ENCODE measurements around the gene DOCK4.
"Not testable (repeated sequence)": the region's sequence is repeated elsewhere in the genome, so short reads cannot be mapped to it uniquely, and the experiment has no call there.

Gene DOCK4

DNA sequence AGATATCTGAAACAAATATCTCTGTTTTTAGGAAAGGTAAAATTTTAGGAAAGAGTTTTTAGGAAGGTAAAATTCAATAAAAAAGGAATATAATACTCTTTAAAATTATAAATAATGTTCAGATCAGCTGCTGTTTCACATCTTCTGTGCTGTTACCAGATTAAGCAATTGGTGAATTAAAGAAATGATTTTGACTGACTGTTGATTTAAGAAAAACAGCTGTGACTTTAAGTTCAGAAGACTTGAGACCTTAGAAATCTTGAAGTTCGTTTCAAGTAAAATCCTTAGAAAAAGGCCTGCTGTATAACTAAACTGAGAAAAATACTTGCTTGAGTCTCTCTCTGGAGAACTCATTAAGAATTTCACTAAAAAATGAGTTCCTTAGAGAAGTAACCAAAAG is 250.6 kb downstream of the DOCK4 start:
- no peak for DNase-seq (ENCODE audit: low read depth in 3 of 3)

DNA sequence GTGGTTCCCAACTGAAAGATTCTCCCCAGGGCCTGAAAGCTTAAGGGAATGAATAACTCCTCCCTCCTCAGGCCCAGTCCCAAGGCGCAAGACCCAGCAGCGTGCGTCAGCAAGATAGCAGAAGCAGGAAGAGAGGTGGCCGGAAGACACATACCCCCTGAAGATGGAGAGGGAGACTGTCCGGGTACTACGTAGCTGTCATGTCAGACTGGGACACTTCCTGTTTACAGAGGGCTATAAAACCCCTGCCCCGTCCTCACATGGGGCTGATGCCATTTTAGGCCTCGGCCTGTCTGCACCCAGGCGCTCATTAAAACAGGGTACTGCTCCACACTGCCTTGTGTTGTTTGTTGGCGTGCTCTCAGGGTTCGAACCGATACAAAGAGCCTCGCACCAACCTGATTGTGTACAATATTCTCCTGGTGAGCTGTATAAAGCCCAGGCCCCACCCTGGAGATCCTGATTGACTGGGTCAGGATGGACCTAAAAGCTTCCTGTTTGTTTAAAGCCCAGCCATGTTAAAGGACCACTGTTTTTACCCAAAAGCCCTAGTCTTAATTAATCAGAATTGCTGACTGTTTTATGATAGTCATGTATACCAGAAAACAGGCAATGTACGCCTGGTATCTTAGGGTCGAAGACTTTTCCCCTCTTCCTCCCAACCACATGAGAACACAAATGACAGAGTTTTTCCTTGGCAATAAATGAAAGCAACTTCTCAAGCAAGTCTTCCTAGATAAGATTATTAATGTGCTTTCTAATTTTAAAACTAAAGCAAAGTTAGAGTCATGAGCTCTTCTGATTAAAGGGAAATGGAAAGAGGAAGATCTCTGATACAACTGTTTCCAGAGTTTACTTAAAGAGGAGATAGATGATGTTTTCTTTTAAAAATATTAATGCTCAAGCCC is 251.5 kb downstream of the DOCK4 start:
- no peak for DNase-seq (ENCODE audit: low read depth in 3 of 3)

DNA sequence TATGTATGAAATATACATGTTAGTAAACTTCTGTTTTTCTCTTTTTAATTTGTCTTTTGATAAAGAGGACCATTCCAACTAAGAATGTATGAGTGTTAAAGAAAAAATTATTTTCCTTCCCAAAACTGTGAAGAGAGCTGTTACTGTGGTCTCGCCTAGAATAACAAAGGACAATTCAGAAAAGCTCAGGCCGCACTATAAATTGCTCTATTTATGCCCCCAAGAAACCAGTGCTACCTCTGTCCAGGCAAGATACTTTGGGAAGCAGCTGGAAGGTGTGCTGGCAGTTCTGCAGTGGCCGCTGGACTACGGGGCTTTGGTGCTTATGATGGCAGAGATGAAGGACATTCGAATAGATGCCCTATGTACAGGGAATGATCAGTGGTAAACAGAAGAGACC is 252.1 kb downstream of the DOCK4 start:
- DNase-seq (ENCODE audit: low read depth in 3 of 3), result no peak

DNA sequence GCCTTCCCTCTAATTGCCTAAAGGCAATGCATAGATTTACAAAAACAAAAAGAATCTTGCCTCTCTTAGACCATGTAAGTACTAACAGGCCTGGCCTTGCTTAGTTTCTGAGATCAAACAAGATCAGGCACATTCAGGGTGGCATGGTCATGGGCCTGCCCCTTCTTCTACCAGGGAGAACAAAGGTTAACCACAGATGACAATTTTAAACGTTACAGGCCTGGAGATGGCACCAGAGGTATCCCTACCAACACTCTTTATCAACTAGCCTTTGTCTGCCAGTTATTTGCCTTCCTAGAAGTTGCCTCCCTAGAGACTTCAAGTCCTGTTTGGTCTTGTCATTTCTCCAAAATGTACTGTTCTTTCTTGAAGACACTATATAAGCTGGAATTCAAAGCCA is 252.6 kb downstream of the DOCK4 start:
- DNase-seq (ENCODE audit: low read depth in 3 of 3), result no peak

DNA sequence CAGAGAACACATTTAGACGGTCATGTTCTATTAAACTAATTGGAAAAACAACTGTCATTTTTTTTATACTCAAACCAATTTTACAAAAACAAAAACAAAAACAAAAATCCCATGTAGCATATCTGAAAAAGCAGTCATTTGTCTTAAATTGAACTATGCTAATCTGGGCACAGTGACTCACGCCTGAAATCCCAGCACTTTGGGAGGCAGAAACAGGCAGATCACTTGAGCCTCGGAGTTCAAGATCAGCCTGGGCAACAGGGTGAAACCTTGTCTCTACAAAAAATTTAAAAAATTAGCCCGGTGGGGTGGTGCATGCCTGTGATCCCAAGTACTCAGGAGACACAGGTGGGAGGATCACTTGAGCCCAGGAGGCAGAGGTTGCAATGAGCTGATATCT is 253.4 kb downstream of the DOCK4 start:
- no peak for DNase-seq (ENCODE audit: low read depth in 3 of 3)

DNA sequence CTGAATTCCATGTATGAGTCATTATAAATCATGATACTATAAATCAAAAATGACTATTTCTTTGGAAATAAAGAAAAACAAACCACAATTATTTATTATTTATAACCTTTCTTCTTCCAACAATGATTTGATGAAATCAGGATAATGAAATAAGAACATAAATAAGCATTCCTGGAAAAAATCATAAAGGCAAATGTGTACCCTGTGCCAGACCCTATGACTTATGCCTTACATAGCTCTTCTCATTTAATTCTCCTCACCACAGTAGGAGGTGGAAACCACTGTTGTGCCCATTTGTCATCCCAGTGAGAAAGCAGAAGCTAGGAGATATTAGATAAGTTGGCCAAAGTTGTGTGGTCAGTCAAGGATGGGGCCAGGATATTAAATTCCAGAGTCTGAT is 255.1 kb downstream of the DOCK4 start:
- no peak for DNase-seq (ENCODE audit: low read depth in 3 of 3)

DNA sequence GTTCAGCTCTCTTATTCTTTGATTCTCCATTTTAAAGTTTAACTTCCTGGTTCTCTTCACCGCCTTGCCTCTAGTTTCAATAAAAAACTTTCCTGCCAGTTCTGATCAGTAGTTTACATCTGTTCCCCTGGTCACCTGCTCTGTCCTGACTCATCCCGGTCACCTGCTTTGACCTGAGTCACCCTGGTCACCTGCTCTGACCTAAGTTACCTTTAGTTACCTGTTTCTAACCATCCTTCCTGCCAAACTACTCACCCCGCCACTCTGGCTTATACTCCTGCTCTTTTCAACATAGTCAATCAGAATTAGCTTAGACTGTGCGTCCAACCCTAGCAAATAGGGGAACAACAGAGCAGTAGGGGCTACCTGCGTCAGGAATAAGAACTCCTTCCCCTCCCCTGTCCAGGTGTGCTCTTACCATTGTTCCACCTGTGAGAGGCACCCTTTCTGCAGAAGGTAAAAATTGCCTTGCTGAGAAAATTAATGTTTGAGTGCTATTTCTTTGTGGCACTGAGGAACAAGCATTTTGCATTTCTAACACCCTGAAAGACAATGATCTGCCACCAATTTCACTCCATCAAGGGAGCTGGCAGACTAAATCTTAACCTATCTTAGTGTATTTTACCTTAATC is 263.6 kb downstream of the DOCK4 start:
- DNase-seq (ENCODE audit: low read depth in 3 of 3), result no peak

DNA sequence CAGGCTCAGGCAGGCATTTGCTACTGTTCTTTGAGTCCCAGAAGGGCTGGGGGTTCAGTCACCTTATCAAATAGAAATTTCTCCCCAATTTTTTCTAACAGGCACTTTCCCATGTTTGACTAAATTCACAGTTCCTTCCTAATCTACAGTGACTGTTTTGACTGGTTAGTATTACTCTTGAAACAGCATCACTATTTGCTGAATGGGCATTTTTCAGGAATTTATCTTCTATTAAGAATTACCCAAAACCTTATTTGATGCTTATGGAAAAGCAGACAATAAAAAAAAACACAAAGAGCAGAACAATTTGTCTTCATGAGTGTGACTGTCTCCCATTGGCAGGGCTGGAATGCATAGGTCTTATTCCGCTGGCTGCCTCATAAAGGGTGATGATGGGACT is 269.0 kb downstream of the DOCK4 start:
- DNase-seq (ENCODE audit: low read depth in 3 of 3), result no peak

DNA sequence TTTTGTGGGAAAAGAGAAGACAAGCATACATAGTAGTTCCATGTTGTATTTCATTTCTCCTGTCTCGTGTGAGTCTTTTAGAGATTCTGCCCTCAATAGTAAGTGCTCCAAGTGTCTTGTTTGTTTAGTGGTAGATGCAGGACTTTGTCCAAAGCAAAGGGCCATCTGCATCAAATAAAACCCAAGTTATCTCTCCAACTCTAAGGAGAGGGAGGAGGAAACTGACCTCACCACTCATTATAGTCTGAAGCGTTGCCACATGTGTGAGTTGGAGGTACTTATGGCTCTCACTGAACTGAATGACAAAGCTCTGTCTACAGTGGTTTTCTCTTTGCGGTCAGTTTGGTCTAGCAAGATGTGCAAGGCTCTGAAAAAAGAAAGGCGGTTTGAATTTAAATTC is 272.6 kb downstream of the DOCK4 start:
- DNase-seq (ENCODE audit: low read depth in 3 of 3), result no peak

DNA sequence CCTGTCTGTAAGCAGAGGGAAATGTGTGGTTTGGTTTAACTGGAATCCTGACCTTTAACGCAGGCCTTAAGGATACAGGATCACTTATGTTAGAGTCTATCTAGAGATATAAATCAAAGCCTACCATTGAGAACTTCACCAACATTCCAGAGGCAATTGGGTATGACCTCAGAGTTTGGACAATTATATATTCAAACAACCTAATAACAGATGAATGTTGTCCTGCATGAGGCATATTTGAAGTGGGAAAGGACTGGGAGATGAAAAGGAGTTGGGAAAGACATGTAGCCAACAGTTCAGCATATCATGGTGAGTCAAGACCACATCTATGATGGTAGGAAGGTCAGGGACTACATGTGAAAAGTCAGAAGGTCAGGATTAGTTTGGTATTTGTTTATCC is 274.2 kb downstream of the DOCK4 start:
- DNase-seq (ENCODE audit: low read depth in 3 of 3), result no peak

DNA sequence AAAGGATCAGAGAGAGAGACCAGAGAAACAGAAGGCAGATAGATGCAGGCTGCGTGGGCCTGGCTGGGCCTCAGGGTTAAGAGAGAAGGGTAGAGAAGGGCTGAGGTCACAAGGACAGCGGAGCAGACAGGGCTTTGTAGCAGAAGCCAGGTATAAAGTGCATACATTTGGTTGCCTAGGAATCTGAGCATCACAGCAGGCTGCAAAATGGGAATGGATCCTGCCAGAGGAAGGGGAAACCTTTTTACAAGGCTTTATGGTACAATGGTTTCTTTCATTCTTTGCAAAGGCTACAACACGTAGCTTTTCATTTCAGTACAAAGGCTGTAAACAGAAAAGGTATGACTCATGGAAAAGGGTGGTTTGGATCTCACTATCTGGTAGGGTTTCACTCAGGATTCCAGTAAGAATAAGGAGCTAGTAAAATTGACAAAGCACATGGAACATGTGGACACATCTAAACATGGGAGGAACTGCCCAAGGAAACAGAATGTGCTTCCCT is 275.1 kb downstream of the DOCK4 start:
- DNase-seq (ENCODE audit: low read depth in 3 of 3), result no peak

DNA sequence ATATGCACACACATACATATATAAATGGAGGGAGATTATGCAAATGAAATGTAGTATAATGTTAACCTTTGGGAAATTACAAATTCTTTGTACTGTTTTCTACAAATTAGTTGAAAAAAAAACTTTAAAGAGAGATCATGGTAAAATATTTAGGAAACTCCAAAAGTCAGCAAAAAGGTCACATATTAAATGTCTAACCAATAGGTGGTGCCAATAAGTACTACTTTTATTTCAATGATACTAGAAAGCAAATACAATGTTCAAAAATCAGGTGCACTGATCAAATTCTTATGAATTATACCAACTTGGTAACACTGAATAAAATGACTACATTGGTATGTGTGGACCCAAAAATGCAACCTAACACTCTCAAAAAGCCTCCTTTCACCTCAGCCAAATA is 276.9 kb downstream of the DOCK4 start:
- DNase-seq (ENCODE audit: low read depth in 3 of 3), result no peak

DNA sequence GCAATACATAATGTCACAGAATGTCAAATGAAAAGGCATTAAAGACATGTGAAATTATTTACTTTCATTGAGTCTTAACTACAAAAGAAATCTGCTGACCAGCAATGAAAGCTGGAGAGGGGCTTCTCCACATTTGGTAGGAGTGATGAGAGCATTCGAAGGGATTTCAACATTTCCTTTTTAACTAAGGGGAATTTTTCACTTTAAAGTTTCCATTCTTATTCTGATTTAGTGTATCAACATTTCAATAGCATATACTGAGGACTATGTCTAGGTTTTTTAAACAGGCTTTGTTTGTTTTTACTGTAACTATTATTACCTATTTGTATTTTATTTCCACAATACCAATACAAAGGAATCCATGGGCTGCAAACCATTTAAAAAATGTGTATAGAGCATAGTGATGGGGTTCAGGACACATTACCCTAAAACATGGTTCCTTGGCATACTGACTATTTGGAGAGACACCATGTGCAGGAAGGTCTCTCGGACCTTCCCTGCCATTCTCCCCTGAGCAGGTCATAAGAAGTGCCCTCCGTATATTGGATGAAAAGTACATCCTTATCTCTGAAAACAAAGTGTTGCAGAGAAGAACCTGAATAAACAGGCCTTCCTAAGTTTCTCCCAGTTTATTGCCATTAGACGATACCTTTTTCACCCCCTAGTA is 278.7 kb downstream of the DOCK4 start:
- no peak for DNase-seq (ENCODE audit: low read depth in 3 of 3)

DNA sequence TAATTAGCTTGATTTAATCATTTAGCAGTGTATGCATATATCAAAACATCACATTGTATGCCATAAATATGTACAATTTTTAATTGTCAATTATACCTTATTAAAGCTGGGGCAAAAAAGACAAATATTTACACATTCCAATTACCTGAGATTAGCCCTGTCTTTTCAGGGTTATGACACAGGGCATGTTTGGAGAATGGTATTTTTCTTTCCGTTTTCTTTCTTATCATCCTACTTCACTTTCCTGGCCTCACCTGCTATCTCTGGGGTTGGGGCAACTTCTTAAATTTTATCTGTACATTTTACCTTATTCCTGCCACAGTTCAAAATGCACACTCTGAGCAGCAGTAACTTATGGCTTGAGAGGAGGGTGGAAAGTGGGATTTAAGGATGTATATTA is 285.9 kb downstream of the DOCK4 start:
- DNase-seq (ENCODE audit: low read depth in 3 of 3), result no peak

DNA sequence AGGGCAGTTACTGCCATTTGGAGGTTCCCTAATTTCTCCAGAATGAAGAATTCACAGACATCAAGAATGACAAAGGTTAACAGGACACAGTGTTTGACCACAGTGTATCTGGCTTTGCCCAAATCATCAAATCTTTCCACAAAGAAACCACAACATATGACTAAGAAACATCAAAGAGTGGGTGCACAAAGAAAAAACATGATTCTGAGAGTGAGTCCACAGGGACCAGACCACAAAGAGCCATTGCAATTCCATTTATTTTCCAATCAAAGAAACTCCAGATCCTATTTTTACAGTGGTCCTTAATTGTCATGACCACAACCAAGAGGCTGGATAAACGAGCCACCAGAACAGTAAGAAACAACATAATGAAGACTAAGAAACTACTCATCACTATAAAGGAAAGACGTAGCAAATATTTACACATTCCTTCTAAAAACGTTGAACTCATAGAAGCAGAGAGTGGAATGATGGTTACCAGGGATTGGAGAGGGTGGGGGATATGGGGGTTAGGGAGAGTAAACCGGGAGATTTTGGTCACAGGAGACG is 286.5 kb downstream of the DOCK4 start:
- DNase-seq (ENCODE audit: low read depth in 3 of 3), result no peak

DNA sequence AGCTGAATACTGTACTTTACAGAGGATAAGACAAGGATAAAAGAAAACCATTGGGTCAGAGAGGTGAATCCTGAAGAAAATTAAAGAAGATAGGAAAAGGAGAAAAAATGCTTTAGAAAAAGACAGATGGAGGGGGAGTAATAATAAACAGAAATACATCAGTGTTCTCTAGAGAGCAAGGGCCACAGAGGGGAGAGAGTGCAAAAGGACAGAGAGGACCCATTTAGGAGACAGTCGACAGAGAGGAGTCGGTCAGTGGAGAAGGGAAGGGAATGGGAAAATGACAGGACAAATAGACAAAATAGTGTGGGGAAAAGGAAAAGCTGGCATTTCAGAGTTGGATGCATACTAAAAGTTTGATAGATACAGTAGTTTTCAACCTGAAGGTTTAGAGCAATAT is 287.0 kb downstream of the DOCK4 start:
- no peak for DNase-seq (ENCODE audit: low read depth in 3 of 3)

DNA sequence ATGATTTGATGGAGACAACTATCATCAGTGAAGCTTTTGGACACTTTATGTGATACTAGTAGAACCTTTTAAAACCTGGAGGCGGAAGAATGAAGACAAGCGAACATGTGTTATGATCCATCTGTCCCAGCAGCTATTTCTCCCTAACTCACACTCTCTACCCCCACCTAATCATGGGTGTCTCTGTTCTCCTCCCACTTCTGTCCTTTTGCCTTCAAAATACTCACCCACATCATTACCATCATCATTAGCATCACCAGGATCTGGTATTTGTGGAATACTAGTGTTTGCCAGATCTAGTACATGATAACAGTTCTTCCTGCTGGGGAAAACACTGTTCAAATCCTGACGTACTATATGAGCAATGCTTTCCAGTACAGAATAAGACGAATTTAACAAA is 287.7 kb downstream of the DOCK4 start:
- no peak for DNase-seq (ENCODE audit: low read depth in 3 of 3)

DNA sequence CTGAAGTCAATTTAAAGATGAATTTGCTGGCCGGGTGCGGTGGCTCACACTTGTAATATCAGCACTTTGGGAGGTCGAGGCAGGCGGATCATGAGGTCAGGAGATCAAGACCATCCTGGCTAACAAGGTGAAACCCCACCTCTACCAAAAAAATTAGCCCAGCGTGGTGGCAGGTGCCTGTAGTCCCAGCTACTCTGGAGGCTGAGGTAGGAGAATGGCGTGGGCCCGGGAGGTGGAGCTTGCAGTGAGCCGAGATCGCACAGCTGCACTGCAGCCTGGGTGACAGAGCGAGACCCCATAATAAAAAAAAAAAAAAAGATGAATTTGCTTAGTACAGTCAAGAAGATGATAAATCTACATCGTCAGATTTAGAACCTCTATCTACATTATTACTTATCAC is 288.8 kb downstream of the DOCK4 start:
- DNase-seq (ENCODE audit: low read depth in 3 of 3), result not testable (repeated sequence)

DNA sequence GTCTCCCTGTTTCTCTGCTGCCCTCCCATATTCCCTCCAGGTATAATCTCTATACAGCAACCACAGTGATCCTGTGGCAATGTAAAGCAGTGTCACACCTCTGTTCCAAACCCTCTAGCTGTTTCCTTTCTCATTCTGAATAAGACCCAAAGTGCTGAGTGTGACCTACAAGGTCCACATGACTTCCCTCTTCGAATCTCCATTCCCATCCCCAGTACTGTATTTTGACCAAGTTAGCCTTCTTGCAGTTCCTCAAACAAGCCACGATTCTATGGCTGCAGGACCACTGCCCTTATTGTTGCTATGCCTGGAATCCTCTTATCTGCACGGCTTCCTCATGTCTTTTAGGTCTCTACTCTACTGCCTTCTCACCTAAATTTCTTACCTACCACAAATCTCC is 291.9 kb downstream of the DOCK4 start:
- no peak for DNase-seq (ENCODE audit: low read depth in 3 of 3)

DNA sequence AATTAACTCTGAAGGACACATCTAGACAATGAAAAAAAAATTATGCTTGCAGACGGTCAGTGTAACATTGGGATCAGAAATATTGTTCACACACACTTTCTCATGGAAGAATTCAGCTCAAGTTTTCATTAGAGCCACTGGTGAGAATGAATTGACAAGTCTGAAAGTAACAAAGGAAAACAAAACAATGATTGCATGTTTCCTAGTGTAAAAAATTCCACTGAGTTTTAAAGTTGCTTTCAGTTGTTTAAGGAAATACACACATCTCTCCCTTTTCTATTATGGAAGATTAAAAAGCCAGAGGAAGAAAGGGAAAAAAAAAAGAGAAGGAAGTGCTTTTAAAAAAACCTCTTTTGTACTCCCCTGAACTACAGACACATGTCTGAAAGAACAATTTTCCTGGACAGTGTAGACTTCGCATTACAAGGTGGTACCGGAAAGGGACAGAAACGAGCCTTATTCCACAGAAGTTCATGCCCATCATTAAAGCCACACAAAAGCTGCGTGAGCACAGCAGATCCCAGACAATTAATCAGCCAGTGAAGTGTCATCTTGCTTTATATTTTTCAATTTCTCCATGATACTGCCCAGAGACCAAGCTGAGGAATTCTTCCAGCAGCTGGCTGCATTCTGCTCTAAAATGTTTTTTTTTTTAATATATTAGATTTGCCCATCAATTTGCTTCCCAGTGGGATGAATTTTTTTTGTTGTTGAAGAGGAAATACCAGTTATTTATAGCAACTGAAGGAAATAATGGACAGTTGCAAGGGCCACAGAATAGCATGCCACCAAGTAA is 294.8 kb downstream of the DOCK4 start:
- no peak for DNase-seq (ENCODE audit: low read depth in 3 of 3)

DNA sequence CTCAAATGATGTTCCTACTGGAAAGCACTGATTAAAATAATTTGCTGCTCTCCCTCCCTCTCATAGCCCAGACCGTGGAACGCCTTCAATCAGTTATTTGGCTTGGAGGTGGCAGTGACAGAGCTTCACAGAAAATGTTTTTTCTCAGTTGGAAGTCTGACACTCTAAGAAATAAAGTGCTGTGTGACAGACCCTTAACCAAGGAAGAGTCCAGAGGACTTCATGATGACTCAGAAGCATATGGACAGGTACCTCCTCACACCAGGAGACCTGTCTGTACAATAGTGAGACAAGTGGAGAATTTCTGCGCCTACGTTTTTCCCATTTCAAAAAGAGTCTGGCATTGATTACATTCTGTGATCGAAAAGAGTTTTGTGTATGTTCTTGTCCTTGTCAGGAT is 295.5 kb downstream of the DOCK4 start:
- no peak for DNase-seq (ENCODE audit: low read depth in 3 of 3)

DNA sequence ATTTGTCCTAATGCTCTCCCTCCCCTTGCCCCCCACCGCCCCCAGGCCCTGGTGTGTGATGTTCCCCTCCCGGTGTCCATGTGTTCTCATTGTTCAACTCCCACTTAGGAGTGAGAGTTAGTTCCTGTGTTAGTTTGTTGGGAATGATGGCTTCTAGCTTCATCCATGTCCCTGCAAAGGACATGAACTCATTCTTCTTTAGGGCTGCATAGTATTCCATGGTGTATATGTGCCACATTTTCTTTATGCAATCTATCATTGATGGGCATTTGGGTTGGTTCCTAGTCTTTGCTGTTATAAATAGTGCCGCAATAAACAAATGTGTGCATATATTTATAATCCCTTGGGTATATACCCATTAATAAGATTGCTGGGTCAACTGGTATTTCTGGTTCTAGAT is 297.5 kb downstream of the DOCK4 start:
- DNase-seq (ENCODE audit: low read depth in 3 of 3), result not testable (repeated sequence)

Measured in stimulated activated CD4-positive, alpha-beta T cell treated with anti-CD3 and anti-CD28 coated beads, TNF-alpha, amount 100 ng/mL, for 24 hours (primary cell).